ENCODE results near the gene FLRT1. TPM values are rescaled to one million over a fixed set of nuclear protein-coding genes. Genes with fewer than 3 reads are reported as not detected.

Gene FLRT1
- total and polyA plus RNA-seq, 2 donors (not counting 1 experiment from before 2014, with no cell fraction given): 0.02 to 0.17 TPM

DNA sequence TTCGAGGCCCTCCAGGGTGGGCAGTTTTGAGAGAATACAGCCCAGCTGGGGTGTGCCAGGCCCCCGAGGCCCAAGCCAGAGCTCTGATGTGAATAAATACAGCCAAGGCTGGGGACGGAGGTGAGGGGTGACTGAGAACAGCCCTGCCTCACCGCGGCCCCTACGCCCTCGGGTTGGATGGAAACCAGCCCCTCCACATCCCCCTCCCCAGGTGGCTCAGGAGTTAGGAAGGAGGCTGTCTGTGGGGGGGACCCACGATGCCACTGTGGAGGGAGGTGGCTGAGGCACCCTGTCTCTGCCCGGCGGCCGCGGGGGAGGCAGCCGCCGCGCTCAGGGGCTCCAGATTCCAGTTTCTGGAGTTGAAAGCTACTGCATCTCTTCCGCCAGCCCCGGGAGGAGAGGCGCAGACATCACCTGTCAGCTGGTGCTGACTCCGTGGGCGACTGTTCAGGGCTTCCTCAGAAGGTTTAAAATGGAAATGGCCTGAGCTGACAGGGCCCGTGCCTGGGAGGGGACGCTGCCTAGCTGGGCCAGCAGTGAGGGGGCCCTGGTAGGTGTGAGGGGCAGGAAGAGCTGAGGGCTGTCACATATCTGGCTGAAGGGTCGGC, 1.4 kb downstream of the FLRT1 start:
- H4K20me1 ChIP-seq (ENCODE audit: control insufficient read depth, extremely low read depth, insufficient read depth, low read length): no peaks in the 10 kb centered on the region
- no peak overlapping the region for H3K27ac ChIP-seq (ENCODE audit: insufficient read depth, low read length)
- H3K27me3 ChIP-seq (ENCODE audit: control insufficient read depth, insufficient read depth, low read length): peaks cover 15% of the 10 kb centered on the region
- no peak overlapping the region for H3K4me2 ChIP-seq (ENCODE audit: extremely low read depth, insufficient read depth, low read length)
- H3K79me2 ChIP-seq (ENCODE audit: control insufficient read depth, insufficient read depth, low read length): no peaks in the 10 kb centered on the region
- no peak overlapping the region for H2AFZ ChIP-seq (ENCODE audit: low read length)
- H3K9ac ChIP-seq (ENCODE audit: insufficient read depth, low read length): no peak overlapping the region
- H3K36me3 ChIP-seq (ENCODE audit: control insufficient read depth, insufficient read depth, low read length): no peaks in the 10 kb centered on the region
- no peak for TF ChIP-seq CTCF (conservative IDR thresholded peaks at IDR 0.05 in 1 of 2, IDR thresholded peaks at IDR 0.05 in 1 of 2; ENCODE audit: low read depth in 1 of 2, low read length in 2 of 2)
- TF ChIP-seq EZH2 (IDR thresholded peaks at IDR 0.05; ENCODE audit: low read length, missing control alignments): no peak
- no peaks in the 10 kb centered on the region for H3K4me1 ChIP-seq (ENCODE audit: control insufficient read depth, extremely low read depth, insufficient read depth, low read length)
- no peaks in the 10 kb centered on the region for H3K9me3 ChIP-seq (ENCODE audit: control insufficient read depth, insufficient read depth, low read depth, low read length)
- H3K4me3 ChIP-seq (replicated peaks in 1 of 4; ENCODE audit: control extremely low read depth in 1 of 4, insufficient read depth in 1 of 4, low read depth in 3 of 4, low read length in 4 of 4): no peak overlapping the region
- DNase-seq (ENCODE audit: low read depth in 2 of 2): no peak

- Histone ChIP-seq H3K79me2 (ENCODE audit: control insufficient read depth, insufficient read depth, low read length) (no peaks in the 10 kb centered on the region), H3K27me3 (ENCODE audit: control insufficient read depth, insufficient read depth, low read length) (peaks cover 15% of the 10 kb centered on the region), H3K27ac (ENCODE audit: insufficient read depth, low read length) (no peak overlapping the region), H3K4me3 (replicated peaks in 1 of 4; ENCODE audit: control extremely low read depth in 1 of 4, insufficient read depth in 1 of 4, low read depth in 3 of 4, low read length in 4 of 4) (no peak overlapping the region), H4K20me1 (ENCODE audit: control insufficient read depth, extremely low read depth, insufficient read depth, low read length) (no peaks in the 10 kb centered on the region), H3K9me3 (ENCODE audit: control insufficient read depth, insufficient read depth, low read depth, low read length) (no peaks in the 10 kb centered on the region), H3K4me1 (ENCODE audit: control insufficient read depth, extremely low read depth, insufficient read depth, low read length) (no peaks in the 10 kb centered on the region), H3K36me3 (ENCODE audit: control insufficient read depth, insufficient read depth, low read length) (no peaks in the 10 kb centered on the region), H3K9ac (ENCODE audit: insufficient read depth, low read length) (no peak overlapping the region), H3K4me2 (ENCODE audit: extremely low read depth, insufficient read depth, low read length) (no peak overlapping the region), H2AFZ (ENCODE audit: low read length) (no peak overlapping the region)
- TF ChIP-seq EZH2 (IDR thresholded peaks at IDR 0.05; ENCODE audit: low read length, missing control alignments): no peak
- TF ChIP-seq CTCF (conservative IDR thresholded peaks at IDR 0.05 in 1 of 2, IDR thresholded peaks at IDR 0.05 in 1 of 2; ENCODE audit: low read depth in 1 of 2, low read length in 2 of 2): no peak
- no peak for DNase-seq (ENCODE audit: low read depth in 2 of 2)
Observed at GRCh38 chr11:64038500-64038899, 2.8 kb downstream of the FLRT1 start.

GRCh38 chr11:64039012-64039665, 3.4 kb downstream of the FLRT1 start:
- no peak overlapping the region for H3K27ac ChIP-seq (ENCODE audit: insufficient read depth, low read length)

More at GRCh38 chr11:64039012-64039665, 3.4 kb downstream of the FLRT1 start:
- Histone ChIP-seq H3K9ac (ENCODE audit: insufficient read depth, low read length) (no peak overlapping the region), H4K20me1 (ENCODE audit: control insufficient read depth, extremely low read depth, insufficient read depth, low read length) (no peaks in the 10 kb centered on the region), H3K9me3 (ENCODE audit: control insufficient read depth, insufficient read depth, low read depth, low read length) (no peaks in the 10 kb centered on the region), H3K4me2 (ENCODE audit: extremely low read depth, insufficient read depth, low read length) (no peak overlapping the region), H3K4me1 (ENCODE audit: control insufficient read depth, extremely low read depth, insufficient read depth, low read length) (no peaks in the 10 kb centered on the region), H3K27me3 (ENCODE audit: control insufficient read depth, insufficient read depth, low read length) (peaks cover 11% of the 10 kb centered on the region), H3K79me2 (ENCODE audit: control insufficient read depth, insufficient read depth, low read length) (no peaks in the 10 kb centered on the region), H2AFZ (ENCODE audit: low read length) (no peak overlapping the region), H3K4me3 (replicated peaks in 1 of 4; ENCODE audit: control extremely low read depth in 1 of 4, insufficient read depth in 1 of 4, low read depth in 3 of 4, low read length in 4 of 4) (no peak overlapping the region), H3K36me3 (ENCODE audit: control insufficient read depth, insufficient read depth, low read length) (no peaks in the 10 kb centered on the region)
- no peak for DNase-seq (ENCODE audit: low read depth in 2 of 2)
- no peak for TF ChIP-seq CTCF (conservative IDR thresholded peaks at IDR 0.05 in 1 of 2, IDR thresholded peaks at IDR 0.05 in 1 of 2; ENCODE audit: low read depth in 1 of 2, low read length in 2 of 2)
- no peak for TF ChIP-seq EZH2 (IDR thresholded peaks at IDR 0.05; ENCODE audit: low read length, missing control alignments)

All from fibroblast of lung (primary cell).